GM12891 (cell line): ENCODE data around the gene LRAT.

Experiments
- PAX5 ChIP-seq: IDR thresholded peaks from 2 replicates; pipeline ENCODE4 v1.6.1; 2011; ENCODE audit warnings: low read length, moderate library complexity, mild to moderate bottlenecking; ENCODE audit not compliant: insufficient read depth, severe bottlenecking
- POLR2A ChIP-seq: IDR thresholded peaks from 2 replicates; pipeline ENCODE4 v1.6.1; 2011; ENCODE audit warnings: low read depth, low read length, control low read depth
- POLR2AphosphoS5 ChIP-seq: IDR thresholded peaks from 2 replicates; pipeline ENCODE4 v1.6.1; 2011; ENCODE audit warnings: low read depth, low read length, control low read depth
- POU2F2 ChIP-seq: IDR thresholded peaks from 2 replicates; pipeline ENCODE4 v1.6.1; 2011; ENCODE audit warnings: low read depth, mild to moderate bottlenecking, control low read depth, low read length, moderate library complexity
- TAF1 ChIP-seq: IDR thresholded peaks from 2 replicates; pipeline ENCODE4 v1.6.1; 2011; ENCODE audit warnings: low read depth, low read length, control low read depth

GRCh38 chr4:154720123-154720522, 23.7 kb upstream of the LRAT start:
- TF ChIP-seq POLR2AphosphoS5, result no peak
- no peak for TF ChIP-seq POLR2A
- no peak for TF ChIP-seq TAF1
- no peak for TF ChIP-seq POU2F2
- no peak for TF ChIP-seq PAX5
